HG02798 (cell line): ENCODE results near the gene GPM6B.

Source experiments
- ATAC-seq: cut with Tn5 transposase; IDR thresholded peaks from one replicate; pipeline ENCODE4 v1.9.1; 2021; ENCODE audit warnings: mild to moderate bottlenecking; ENCODE audit not compliant: unreplicated experiment, poor library complexity

GPM6B gene

DNA sequence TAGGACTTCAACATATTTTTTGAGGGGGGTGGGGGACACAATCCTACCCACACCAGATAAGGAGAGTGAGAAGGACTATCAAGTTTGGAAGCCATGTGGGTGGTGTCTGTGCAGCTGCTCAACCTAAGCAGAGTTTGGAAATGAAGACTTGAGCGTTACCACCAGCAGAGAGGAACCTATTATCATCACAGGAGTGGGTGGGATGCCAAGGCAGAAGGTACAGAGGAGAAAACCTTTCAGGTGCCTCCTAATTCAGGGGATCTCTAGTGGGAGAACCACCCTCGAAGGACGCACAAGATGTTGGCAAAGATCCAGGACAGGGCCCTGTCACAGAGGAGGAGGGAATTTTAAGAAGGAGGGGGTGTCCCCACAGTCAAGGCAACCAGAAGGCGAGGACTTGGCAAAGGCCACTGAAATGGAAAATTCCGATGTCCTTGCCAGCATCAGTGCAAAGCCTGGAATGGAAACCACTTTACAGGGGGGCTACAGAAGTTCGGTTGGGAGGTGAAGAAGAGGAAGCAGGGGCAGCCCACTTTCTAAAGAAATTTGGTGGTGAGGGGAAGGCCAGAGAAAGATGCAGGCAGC lies 8.4 kb upstream of the GPM6B start:
- no peak for ATAC-seq

DNA sequence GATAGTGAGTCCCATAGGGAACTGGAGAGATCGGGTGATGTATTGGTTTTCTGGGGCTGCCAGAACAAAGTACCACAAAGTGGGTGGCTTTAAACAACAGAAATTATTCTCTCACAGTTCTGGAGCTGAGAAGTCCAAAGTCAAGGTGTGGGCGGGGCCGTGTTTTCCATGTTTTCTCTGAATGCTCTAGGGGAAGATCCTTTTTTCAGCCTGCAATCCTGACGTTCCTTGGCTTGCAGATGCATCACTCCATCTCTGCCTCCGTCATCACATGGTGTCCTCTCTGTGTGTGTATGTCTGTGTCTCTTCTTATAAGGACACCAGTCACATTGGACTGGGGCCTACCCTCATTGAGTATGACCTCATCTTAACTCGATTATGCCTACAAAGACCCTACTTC lies 7.9 kb upstream of the GPM6B start:
- ATAC-seq: no peak

DNA sequence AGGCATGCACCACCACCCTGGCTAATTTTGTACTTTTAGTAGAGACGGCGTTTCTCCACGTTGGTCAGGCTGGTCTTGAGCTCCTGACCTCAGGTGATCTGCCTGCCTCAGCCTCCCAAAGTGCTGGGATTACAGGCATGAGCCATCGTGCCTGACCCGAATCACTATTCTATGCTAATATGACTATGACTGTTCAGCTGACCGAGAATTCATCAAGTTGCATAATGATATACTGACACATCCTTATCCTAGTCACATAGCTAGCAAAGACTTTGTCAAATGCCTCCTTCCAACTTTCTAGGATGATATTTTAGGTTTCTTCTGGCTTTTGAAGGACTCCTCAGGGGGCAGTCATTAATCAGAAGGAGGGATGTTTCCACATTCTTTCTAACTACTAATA lies 4.8 kb upstream of the GPM6B start:
- no peak for ATAC-seq

DNA sequence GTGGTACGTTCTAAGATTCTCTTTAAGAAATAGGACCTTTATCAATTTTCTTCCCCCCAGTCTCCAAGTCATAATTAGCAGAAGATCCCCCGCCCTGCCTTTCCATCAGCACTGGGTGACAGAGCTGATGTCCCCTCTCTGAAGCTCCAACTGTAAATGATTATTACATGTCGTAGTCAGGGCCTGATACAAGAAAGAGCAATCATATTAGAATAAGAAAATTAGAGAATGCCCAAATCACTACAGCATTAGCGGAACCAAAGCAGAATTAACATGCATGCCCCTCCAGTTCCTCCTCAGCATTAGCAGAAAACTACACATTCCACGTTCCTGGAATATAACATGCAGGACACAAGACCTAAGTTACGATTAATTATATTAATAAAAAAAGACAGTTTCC lies 717 bp downstream of the GPM6B start:
- ATAC-seq: no peak

DNA sequence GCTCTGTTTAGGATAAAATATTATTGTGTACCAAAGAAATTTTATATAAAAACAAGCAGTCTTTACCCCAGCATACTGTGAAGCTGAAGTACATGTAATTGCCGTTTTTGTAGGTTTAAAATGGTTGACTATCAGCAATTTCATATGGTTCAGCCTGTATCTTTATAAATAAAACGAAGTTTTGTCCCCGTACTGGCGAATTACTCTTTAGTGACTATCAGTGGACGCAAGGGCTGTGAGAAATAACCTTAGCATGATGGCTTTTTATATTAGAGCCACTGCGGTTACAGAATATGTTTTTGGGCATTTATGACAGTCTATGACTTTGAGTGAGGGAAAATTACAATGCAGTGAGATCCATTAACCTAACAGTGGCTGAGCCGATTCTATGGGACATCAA lies 1.2 kb downstream of the GPM6B start:
- no peak for ATAC-seq

DNA sequence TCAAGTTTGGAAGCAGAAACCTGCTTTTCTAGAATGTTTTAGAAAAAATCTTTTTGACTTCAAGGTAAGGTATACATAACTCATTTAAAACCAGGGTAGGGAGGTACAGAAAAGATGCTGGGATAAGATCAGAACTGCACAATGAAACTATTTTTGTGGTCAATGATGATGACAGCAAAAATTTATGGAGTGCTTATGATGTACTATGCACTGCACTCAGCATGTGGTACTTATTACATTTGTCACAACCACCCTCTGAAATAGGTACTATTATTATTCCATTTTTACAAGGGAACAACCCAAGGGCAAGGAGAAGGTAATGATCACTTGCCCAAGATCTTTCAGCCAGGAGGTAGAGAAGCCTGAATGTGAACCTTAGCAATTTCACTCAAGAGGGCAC lies 8.0 kb downstream of the GPM6B start:
- no peak for ATAC-seq

DNA sequence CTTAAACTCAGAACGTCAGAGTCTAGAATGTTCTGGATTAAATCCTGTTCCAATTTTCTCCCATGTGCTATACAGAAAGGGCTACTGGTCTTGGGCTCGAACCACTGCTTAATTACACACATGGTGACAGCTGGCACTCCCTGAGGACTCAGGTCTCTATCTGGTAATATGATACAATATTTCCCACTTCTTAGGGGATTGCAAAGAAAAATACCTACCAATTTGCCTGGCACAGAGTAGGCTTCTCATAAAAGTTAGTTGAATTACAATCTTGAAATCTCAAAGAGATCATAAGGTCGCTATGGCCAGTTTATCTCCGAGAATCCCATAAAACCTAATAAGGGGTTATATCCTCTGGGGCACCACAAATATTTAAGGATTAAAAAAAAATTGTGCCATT lies 8.6 kb downstream of the GPM6B start:
- no peak for ATAC-seq

DNA sequence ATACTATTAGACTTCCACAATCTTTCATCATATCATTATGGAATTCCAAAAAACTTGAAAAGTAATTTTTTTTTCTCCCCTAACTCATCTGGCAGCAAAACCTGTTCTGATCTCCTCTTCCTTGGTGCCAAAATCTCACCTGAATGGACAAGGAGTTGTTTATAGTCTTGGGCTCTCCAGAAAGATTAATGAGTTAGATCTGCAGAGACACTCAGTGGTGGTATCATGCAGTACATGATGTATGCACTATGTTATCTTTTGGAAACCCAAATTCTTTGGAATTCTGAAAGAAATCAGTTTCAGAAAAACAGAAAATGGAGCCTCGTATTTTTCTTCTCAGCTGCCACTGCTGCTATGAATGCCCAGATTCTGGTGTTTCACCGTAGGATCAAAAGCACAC lies 11.7 kb downstream of the GPM6B start:
- no peak for ATAC-seq

DNA sequence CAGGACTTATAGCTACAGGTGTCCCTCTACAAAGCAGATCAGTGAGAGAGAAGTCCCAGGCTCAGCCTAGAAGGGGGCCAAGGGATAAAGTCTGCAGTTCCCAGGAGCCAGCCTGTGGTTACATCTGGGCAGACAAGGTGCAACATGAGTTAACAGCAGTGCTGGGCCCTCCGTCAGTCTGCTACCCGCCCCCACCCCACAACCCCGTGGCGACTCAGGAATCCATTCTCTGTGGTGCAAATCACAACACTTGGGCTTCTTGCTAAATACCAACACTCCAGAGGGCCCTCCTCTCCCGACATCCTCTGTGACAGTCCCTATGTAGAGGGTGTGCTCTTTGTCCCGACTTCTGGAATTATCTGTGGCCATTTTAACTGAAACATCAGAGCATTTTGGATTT lies 13.8 kb downstream of the GPM6B start:
- ATAC-seq: no peak

DNA sequence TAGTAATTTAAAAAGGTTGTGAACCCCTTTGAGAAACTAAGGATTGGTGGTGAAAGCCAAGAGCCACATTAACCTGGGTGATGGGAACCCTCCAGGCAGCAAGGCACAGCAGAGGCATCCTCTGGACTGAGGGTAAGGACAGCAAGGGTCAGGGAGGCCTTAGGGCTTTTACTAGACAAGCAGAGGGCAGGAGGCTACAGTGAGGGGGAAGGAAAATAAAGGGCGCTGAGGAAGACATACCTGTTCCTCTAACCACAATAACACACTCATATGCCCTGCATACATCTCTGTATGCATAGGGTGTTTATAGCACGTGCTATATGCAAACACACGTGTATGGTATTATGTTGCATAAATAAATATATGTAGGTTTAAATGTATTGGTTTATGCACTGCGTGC lies 18.7 kb downstream of the GPM6B start:
- no peak for ATAC-seq

DNA sequence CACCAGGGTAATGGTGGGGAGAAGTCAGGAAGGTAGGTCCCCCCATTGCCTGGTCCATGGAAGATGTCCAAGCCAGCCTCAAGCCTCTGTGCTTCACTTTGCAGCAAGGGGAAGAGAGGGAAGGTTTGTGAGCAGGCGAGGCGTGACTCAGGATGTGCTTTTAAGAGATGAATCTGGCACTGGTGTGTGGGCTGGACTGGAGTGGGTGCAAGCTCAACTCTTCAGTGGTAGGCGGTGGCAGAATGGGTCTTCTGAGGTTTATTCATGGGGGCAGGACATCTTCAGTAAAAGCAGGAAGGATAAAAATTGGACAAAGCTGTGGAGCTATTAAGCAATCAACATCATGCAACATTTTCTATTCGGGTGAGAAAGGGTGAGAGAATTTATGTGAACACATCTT lies 19.4 kb downstream of the GPM6B start:
- no peak for ATAC-seq

DNA sequence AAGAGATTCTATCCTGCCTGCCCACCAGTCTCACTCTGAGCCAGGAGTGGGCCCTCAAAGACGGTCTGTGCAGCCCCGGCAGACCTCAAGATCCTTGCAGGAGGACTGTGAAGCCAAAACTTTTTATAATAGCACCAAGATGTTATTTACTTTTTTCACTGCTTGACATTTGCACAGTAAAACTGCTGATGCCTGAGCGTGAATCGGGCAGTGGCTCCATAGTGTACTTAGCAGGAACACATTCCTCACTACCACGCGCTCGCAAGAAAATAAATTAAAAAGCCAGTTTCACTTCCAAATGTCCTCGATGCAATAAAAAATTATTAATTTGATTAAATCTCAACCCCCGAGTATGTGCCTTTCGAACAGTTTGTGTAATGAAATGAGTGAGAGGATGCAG lies 22.5 kb downstream of the GPM6B start:
- ATAC-seq: no peak

DNA sequence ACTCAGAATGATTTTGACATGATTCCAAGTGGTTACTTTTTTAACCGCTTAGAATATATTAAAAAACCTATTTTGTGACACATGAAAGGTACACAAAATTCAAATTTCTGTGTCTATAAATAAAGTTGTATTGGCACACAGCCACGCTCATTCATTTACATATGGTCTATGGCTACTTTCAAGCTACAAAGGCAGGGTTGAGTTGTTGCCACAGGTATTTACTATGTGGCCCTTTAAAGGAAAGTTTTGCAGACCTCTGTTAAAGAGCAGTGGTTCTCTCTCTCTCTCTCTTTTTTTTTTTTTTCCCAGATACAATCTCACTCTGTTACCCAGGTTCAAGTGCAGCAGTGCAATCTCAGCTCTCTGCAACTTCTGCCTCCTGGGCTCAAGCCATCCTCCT lies 23.0 kb downstream of the GPM6B start:
- ATAC-seq: no peak

DNA sequence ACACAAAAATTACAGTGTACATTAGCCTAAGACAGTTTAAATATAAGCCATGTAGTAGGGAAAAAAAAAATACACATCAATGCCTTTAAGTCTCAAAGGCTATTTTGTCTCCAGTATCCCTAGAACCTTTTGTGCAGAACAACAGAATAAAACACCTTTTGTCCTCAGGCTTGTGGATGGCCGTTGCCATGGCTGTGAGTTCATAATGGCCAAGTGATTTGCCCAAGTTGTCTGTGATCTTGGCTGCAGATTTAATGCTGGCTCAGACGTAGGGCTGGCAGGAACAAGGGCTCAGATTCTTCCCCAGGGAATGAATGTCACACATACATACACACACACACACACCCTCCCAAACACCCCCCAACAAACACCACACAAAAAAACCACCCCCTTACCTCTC lies 25.3 kb downstream of the GPM6B start:
- ATAC-seq: no peak

DNA sequence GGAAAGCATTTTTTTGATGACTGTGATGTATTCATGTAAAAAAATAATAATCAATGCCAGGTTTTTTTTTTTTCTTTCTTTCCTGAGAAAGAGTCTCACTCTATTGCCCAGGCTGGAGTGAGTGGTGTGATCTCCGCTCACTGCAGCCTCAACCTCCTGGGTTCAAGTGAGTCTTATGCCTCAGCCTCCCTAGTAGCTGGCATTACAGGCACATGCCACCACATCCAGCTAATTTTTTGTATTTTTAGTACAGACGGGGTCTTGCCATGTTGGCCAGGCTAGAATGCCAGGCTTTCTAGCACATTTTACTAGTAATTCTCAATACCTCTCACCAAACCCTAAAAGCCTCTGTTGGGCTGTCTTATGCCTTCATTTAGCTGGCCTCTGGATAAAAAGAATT lies 25.7 kb downstream of the GPM6B start:
- ATAC-seq: no peak

DNA sequence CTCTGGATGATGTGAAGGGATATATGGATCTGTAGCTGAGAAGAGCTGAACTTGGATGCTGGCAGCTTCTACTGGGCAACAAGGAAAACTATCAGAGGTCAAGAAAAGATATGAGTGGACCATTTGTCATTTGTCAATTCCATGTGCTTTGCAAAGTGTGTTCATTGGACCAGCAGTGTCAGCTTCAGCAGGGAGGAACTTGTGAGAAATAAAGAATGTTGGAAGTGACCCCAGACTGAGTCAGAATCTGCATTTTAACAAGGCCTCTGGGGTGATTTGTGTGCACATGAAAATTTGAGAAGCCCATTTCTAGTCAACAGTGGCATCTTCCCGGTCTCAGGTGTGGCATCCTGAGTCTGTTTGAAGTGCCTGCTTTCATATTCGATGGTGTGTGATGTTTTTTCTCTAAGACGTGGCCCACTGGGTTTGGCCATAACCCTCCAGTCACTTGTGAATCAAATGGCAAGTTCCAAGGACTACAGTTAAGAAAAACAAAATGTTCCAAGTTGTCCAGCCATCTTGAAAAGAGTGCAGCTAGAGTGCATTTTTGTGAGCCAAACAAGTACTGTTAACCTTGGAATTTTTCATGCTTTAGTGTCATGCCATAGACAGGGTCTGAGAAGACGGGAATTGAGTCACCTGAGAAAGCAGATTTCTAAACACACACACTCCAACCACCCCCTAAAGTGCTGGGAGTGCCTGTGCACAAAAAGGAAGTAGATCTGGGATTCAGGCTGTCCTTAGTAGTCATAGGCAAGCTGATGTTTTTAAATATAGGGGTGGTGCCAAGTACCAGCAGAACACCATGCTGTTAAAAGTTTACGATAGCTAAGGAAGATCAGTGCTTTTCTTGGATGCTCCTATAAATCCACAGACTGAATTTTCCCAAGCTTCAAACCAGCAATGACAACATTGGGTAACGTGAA lies 26.4 kb downstream of the GPM6B start:
- ATAC-seq: no peak

DNA sequence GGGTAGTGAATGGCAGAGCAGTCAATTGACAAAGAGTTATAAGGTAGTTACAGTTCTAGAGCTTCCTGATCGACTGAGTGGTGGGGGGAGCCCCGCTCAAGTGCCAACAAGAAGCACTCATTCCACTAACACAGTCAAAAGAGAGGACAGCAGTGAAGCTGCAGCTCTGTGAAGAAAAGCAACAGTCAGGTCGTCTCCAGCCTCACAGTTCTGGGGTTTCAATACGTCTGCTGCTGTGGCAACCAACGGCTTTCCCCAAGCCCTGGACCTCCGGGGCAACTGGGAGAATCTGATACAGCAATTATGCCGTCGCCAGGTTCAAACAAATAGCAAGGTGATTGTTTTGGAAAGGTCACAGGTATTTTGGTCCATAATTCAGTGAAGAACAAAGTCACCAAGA lies 30.8 kb downstream of the GPM6B start:
- ATAC-seq: no peak

DNA sequence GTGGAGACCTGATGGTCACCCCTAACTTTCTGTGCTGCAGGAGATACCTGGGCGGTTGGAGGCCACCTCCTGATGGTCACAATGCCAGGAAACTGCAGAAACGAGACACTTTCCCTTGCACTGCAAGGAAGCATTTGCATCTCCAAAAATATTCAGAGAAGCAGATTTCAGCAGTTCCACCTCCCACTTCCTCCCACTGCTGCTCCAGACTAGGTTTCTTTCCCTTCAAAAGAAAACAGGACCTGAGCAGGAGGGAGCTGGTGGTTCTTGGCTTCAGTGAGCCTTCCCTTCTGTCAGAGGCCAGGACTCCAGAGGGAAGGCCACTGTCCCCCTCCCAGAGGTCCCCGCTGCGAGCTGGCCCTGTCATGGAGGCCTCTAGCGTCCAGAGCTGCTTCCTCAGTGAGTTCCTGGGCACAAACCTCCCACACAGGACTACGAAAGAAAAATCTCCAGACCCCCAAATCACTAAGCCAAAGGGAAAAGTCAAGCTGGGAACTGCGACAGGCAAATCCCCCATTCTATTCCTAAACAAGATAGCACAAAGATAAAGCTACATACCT lies 35.9 kb downstream of the GPM6B start:
- no peak for ATAC-seq

DNA sequence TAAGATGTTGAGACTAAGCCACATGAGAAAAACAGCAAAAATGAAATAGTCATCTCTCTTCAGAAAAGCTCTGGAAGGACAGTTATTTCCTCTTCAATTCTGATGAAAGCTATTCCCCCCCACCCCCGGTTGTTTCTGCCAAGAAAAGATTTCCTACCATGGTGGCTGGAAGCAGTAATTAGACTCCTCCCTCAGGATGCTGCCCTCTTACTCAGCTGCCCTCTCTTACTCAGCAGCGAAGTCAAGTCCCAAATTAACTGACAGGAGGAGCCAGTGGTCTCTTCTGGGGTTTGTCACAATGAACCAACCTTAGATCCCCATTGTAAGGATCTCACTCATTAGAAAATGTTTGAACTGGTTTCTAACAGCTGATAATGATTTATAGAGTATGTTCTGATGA lies 38.0 kb downstream of the GPM6B start:
- ATAC-seq: no peak

DNA sequence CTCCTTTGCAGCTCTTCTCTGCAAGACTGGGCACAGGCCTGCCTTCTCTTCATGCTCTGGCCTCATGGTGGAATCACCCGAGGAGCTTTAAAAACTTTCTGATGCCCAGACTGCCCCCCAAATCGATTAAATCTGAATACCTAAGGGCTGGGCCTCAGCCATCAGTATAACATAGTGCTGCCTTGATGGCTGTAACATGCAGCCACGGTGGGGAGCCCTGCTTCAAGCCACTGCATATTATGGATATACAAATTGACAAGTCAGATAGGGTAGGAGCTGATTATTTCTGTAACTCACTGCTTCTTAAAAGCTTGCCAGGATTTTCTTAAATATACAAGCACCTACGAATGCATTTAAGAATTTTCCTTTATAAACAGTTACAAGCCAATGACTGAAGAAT lies 40.5 kb downstream of the GPM6B start:
- no peak for ATAC-seq

DNA sequence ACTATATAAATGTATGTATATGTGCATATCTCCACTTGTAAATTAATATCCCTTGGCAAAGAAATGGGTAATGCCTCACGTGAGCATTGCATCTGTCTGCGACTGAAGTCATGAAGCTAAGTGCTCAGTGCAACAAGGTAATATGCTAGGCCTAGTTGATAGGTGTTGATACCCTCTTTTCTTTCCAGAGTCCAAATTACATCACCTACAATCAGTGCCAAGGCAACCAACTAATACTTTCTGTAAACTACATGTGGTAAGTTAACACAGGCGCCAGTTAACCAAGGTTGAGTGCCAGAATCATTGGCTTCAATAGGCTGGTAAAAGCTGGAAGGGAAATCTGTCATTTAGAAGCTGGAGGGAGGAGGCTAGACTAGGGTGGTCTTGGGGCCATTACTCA lies 41.1 kb downstream of the GPM6B start:
- no peak for ATAC-seq

DNA sequence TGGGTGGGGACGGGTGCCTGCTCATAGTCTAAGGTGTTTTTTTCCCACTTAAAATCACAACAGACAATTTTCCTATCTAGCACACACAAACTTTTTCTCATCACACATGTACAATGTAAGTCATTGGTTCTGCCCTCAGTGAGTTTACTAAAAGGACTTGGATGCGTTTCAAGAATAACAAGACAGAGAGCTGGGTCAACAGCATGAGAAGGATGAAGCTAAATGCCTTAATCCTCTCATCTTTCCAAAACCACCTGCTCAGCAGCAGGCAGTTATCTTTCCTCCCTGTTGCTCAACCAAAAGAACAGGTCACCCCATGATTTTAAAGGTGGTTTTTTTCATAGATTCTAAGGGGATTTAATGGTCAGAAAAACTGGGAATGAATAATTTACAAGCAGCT lies 42.2 kb downstream of the GPM6B start:
- no peak for ATAC-seq
